Astrocyte of the spinal cord (primary cell): ENCODE data around the gene GNL1.

ENCODE experiments used
- DNase-seq: peaks from one replicate; pipeline ENCODE4 v3.0.0; 2011; ENCODE audit warnings: low read depth, low spot score
- H3K4me3 ChIP-seq: 2 replicates; pipeline ENCODE4 v1.5.1; 2011; ENCODE audit warnings: low read depth, mild to moderate bottlenecking, low read length, moderate library complexity
- CTCF ChIP-seq: IDR thresholded peaks from 2 replicates; pipeline ENCODE4 v1.5.1; 2012; ENCODE audit warnings: low read depth, mild to moderate bottlenecking, low read length, inconsistent platforms
- in situ Hi-C: cut with HindIII; loops from 2 replicates; pipeline ENCODE4 v1.10.0; 2017; ENCODE audit warnings: low sequenced_read_pairs

The GNL1 gene

GRCh38 chr6:30548375-30548774, 7.9 kb downstream of the GNL1 start:
- DNase-seq: no peak
- TF ChIP-seq CTCF: no peak
- in situ Hi-C loops: loop anchor here (10.0 kb wide), 1 partner anchor 84 kb away; no protein-coding TSS in a partner anchor
- no peak overlapping the region for H3K4me3 ChIP-seq

GRCh38 chr6:30547454-30547853, 8.8 kb downstream of the GNL1 start:
- in situ Hi-C loops: loop anchor here (10.0 kb wide), 1 partner anchor 83 kb away; no protein-coding TSS in a partner anchor
- TF ChIP-seq CTCF: no peak
- no peak for DNase-seq
- no peak overlapping the region for H3K4me3 ChIP-seq

GRCh38 chr6:30544666-30545272, 11.5 kb downstream of the GNL1 start:
- peak; percentile 77 for DNase-seq
- TF ChIP-seq CTCF: peak; percentile 81
- H3K4me3 ChIP-seq: no peak overlapping the region
- in situ Hi-C loops: loop anchor here (10.0 kb wide), 1 partner anchor 80 kb away; no protein-coding TSS in a partner anchor

- DNase-seq: no peak
- no peak for TF ChIP-seq CTCF
- H3K4me3 ChIP-seq: no peak overlapping the region
- in situ Hi-C loops: loop anchor here (10.0 kb wide), 1 partner anchor 79 kb away; no protein-coding TSS in a partner anchor
Measured at GRCh38 chr6:30543821-30544220, 12.5 kb downstream of the GNL1 start.

GRCh38 chr6:30542915-30543314, 13.4 kb downstream of the GNL1 start:
- DNase-seq: no peak
- peak; percentile 4 for TF ChIP-seq CTCF
- in situ Hi-C loops: loop anchor here (10.0 kb wide), 1 partner anchor 78 kb away; no protein-coding TSS in a partner anchor
- H3K4me3 ChIP-seq: no peak overlapping the region

GRCh38 chr6:30542404-30542725, 13.9 kb downstream of the GNL1 start:
- in situ Hi-C loops: loop anchor here (10.0 kb wide), 1 partner anchor 78 kb away; no protein-coding TSS in a partner anchor
- H3K4me3 ChIP-seq: no peak overlapping the region
- no peak for TF ChIP-seq CTCF
- DNase-seq: no peak
